Activated CD4-positive, alpha-beta T cell treated with anti-CD3 and anti-CD28 coated beads, Interleukin-2, Interleukin-6, amounts not matched to agents 100 ng/mL and 50 ng/mL, durations not matched to agents 16 hours and 8 hours (primary cell): ENCODE data around the gene HOXA3.

Experiments
- DNase-seq: peaks from one replicate; pipeline ENCODE4 v3.0.0-alpha.2; 2020

HOXA3 gene

GRCh38 chr7:27099453-27100370 lies 52.7 kb downstream of the HOXA3 start:
- no peak for DNase-seq

- no peak for DNase-seq
Measured at GRCh38 chr7:27098578-27099451, 53.6 kb downstream of the HOXA3 start.

DNA sequence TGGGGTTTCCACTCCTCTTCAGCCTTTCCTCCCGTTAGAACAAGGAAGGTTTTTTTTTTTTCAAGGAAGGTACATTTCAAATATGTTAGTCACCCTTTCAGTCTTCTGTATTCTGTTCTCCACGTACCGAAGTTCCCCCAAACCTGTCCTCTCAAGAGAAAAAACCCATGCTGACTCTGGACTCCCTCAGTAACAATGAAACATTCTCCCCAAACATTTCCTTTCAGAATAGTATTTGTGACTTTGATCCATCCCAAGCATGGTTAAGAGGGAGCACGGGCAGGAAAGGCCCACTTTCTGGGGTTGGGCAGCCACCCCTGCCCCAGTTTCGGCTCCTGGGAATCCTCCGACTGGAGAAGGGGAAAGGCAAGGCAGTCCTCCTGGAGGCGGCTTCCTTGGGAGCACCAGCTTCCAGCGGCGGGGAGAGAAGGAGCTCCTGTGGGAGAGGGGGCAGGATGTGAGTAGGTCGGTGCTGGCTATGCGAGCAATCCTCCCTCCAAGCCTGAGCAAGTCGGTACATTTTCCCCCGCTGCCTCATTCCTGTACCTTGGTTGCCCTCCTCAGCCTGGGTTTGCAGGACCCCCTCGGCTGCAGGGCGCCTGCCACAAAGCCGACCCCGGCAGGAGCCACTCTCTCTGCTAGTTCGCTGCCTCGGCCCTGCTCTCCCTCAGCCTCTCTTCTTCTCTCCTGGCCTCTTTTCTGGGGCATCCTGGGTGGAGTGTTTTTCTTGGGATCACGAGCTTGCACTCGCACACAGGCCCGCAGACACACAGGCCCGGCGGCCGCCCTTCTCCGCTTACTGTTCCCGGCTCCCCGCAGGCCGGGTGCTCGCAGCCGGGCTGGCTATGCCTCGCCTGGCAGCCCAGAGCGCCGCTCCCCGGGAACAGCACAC lies 54.5 kb downstream of the HOXA3 start:
- DNase-seq = no peak

GRCh38 chr7:27096768-27097514 lies 55.4 kb downstream of the HOXA3 start:
- DNase-seq = peak; percentile 4

DNA sequence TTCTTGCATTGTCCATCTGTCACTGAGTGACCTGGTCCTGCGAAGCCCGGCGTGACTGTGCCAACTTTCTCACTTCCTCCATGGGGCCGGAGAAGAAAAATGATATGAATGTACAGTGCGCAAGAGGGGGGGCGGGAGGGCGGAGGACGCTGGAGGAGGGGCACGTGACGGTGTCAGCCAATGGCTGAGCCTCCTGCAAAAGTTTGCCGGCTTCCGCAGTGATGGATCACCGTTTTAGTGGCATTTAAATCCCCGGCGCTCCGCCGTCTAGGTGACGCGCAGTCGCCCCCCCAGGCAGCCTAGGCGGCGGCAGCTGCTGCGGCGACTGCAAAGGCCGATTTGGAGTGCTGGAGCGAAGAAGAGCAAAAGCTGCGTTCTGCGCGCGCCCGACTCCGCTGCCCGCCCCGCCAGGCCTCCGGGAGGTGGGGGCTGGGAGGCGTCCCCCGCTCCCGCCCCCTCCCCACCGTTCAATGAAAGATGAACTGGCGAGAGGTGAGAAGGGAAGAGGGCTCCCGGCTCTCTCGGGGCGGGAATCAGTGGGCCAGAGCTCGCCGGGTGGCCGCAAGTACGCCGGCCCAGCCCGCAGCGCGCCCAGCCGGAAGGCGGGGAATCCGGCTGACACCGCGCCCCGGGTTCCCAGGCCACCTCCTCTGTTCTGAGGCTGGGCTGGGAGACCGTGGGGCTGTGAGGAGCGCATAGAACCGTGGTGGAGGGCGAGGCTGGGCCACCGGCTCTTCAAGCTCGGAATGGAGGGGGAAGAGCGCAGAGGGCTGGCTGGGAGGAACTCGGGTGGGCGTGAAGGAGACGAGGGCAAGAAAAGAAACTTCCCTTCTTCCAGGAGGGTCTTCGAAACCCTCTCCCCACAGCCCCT lies 56.3 kb downstream of the HOXA3 start, which contains the start of gene HOXA1:
Gene HOXA1, minus strand, starts transcription at position 104 of the 871 bp plus-strand sequence. Its CDS starts 88 bp downstream, at position 16.
- peak; percentile 81 for DNase-seq

DNA sequence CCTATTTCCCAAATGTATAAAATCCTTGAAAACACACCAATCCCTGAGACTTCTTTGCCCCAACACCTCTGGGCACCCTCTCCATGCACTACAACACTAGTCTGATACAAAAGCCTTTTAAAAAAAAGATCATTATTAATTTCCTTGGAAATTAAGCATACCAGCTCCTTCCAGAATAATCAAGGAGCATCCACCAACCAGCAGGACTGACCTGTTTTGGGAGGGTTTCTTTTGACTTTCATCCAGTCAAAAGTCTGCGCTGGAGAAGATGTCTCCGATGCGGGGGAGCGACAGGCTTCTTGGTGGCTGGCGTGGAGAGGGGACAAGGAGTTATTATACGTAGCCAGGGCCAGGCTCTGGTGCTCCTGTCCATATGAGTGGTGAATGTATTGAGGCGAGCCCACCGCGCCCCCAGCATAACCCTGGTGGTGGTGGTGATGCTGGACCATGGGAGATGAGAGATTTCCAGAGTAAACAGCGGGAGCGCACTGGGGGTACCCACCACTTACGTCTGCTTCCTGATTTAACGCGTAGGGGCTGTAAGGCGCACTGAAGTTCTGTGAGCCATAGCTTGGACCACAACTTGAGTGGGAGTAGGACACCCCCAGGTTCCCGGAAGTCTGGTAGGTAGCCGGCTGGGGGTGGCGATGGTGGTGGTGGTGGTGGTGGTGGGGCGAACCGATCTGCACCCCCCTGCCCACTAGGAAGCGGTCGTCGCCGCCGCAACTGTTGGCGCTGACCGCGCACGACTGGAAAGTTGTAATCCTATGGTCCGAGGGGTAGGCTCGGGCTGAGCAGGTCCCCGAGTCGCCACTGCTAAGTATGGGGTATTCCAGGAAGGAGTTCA lies 57.1 kb downstream of the HOXA3 start:
- DNase-seq = peak; percentile 9

DNA sequence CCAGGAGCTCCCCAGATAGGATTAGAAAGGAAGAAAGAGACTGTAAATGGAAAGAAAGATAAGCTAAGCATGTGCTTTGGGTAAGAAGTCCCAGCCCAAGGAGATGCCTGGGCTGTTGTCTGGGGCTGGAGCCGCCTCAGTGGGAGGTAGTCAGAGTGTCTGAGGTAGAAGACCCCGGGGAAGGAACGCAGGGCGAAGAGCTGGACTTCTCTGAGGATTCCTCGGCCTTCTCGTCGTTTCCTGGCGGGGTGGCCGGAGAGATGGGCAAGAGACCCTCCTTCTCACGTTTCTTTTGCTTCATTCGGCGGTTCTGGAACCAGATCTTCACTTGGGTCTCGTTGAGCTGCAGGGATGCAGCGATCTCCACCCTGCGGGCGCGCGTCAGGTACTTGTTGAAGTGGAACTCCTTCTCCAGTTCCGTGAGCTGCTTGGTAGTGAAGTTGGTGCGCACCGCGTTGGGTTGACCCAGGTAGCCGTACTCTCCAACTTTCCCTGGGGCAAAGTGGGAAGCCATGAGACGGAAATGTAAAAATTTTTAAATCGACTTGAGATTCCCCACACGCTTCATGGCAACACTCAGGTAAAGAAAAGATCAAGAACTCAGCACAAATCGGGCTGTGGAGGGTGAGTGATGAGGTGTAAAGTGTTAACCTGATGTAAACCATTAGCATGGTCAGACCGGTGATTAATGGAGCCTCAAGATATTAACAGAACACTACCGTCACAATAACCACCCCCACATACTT lies 57.9 kb downstream of the HOXA3 start:
- no peak for DNase-seq

- no peak for DNase-seq
Measured at GRCh38 chr7:27093184-27093895, 59.0 kb downstream of the HOXA3 start.

GRCh38 chr7:27092819-27093110 lies 59.6 kb downstream of the HOXA3 start:
- no peak for DNase-seq

DNA sequence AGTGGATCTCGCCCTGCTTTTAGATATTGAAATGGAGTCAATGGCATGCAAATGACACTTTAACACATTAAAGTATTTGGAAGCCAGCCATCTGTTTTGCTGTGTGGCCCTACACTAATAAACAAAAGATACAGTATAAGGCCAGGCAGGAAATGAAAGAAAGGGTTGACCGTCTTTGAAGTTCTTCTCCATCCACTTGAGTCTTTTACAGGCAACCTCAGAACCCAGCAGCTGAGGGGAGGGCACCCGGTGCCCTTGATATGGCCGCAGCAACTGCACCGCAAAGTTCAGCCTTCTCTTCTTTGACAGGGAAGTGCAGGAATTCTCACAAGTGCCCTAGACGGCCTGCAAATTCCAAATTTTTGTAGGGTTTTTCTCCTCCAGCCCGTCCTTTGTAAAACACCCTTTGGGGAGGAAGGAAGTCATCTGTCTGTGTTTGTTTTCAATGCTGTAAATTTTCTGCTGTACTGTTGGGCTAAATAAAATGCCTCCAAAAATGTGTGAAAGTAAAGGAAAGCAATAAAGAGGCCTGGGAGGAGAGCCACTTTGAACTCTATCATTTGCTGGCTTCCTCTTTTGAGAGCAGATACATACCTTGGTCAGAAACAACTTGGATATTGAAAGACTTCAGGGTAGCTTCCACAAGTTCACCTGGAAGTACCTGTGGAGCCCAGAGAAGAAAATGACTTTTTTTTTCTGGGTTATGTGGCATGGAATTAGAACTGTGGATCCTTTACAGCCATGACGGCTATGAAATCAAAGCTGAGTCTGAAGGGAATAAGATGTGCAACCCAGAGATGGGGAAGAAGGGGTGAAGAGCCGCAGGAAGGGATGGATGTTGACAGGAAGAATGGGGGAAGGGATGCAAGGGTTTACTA lies 60.2 kb downstream of the HOXA3 start:
- no peak for DNase-seq

- no peak for DNase-seq
Measured at GRCh38 chr7:27091105-27091504, 61.3 kb downstream of the HOXA3 start.

GRCh38 chr7:27088002-27088922 lies 64.1 kb downstream of the HOXA3 start:
- DNase-seq = no peak

GRCh38 chr7:27083646-27084045 lies 68.7 kb downstream of the HOXA3 start:
- DNase-seq = no peak

GRCh38 chr7:27082171-27082570 lies 70.2 kb downstream of the HOXA3 start:
- no peak for DNase-seq

GRCh38 chr7:27080844-27081436 lies 71.4 kb downstream of the HOXA3 start:
- no peak for DNase-seq
